Natural killer cell (primary cell): ENCODE measurements around the gene CFAP70. TPM values are rescaled to one million over a fixed set of nuclear protein-coding genes. Genes with fewer than 3 reads are reported as not detected.

Source experiments
- ATAC-seq, 3 donors: fragments of 150-1000 bp in 2 of 3; fragments of 200-7000 bp in 1 of 3; cut with Tn5 transposase; 1 replicate in 1 of 3; 2 replicates in 2 of 3; pipeline ENCODE4 v1.10.0; 2021; ENCODE audit warnings: mild to moderate bottlenecking in 2 of 3, moderate library complexity in 2 of 3
- DNase-seq, 2 donors: peaks; one replicate each; pipeline versions ENCODE4 v3.0.0 to v3.0.0-alpha.2; 2013 to 2021; ENCODE audit warnings: mixed read lengths in 1 of 2
- H3K27ac ChIP-seq: one replicate; pipeline ENCODE4 v1.5.1; 2013; ENCODE audit warnings: mild to moderate bottlenecking, low read length
- H3K27me3 ChIP-seq: one replicate; pipeline ENCODE4 v1.6.1; 2013; ENCODE audit warnings: low read length; ENCODE audit not compliant: control insufficient read depth, insufficient read depth
- H3K36me3 ChIP-seq: one replicate; pipeline ENCODE4 v1.6.1; 2013; ENCODE audit warnings: low read length; ENCODE audit not compliant: control insufficient read depth, insufficient read depth
- H3K4me1 ChIP-seq: one replicate; pipeline ENCODE4 v1.6.1; 2013; ENCODE audit warnings: low read length; ENCODE audit not compliant: control insufficient read depth, insufficient read depth
- H3K4me3 ChIP-seq: one replicate; pipeline ENCODE4 v1.5.1; 2013; ENCODE audit warnings: low read length
- H3K9me3 ChIP-seq: one replicate; pipeline ENCODE4 v1.6.1; 2013; ENCODE audit warnings: low read length; ENCODE audit not compliant: control insufficient read depth, insufficient read depth
- H3K27ac Mint-ChIP-seq, 2 donors: one replicate each; pipeline ENCODE4 v1.8.0; 2022; ENCODE audit warnings: mild to moderate bottlenecking in 2 of 2, mixed read lengths in 2 of 2, moderate library complexity in 1 of 2
- H3K27me3 Mint-ChIP-seq, 2 donors: one replicate each; pipeline ENCODE4 v1.8.0; 2022; ENCODE audit warnings: low read depth in 2 of 2, mixed read lengths in 2 of 2
- H3K36me3 Mint-ChIP-seq: one replicate; pipeline ENCODE4 v1.8.0; 2022; ENCODE audit warnings: mixed read lengths
- H3K4me1 Mint-ChIP-seq, 2 donors: one replicate each; pipeline ENCODE4 v1.8.0; 2022; ENCODE audit warnings: mixed read lengths in 2 of 2
- H3K4me3 Mint-ChIP-seq: one replicate; pipeline ENCODE4 v1.8.0; 2022; ENCODE audit warnings: mild to moderate bottlenecking, moderate library complexity, mixed read lengths
- H3K9me3 Mint-ChIP-seq, 2 donors: one replicate each; pipeline ENCODE4 v1.8.0; 2022; ENCODE audit warnings: mixed read lengths in 2 of 2
- WGBS: methylation state at CpG from one replicate; pipeline ENCODE4 v1.1.7; 2013; ENCODE audit warnings: missing lambda C conversion rate; ENCODE audit not compliant: insufficient coverage; 5-methylcytosine and 5-hydroxymethylcytosine counted together
- intact Hi-C: fragments of 100-400 bp; cut with micrococcal nuclease; formaldehyde crosslinking; loops from one replicate; pipeline ENCODE4 v1.14.2; 2022
- total RNA-seq, 4 donors: library from RNA; stranded (reverse); fragments of 120-200 nt in 1 of 4; gene quantifications; one replicate each; pipeline versions ENCODE4 v1.2.3 to v1.2.4, GENCODE V29; 2013 to 2022
- TF ChIP-seq, protein P1 (sequence below): fragments of 200-600 bp; IDR thresholded peaks from one replicate; pipeline ENCODE4 v1.8.0; 2022; ENCODE audit warnings: antibody characterized with exemption

Gene CFAP70
- total RNA-seq, 3 donors from 2014 or later (not counting 1 experiment from before 2014, with no cell fraction given), result 0.28 to 2.9 (median 0.95) TPM

DNA sequence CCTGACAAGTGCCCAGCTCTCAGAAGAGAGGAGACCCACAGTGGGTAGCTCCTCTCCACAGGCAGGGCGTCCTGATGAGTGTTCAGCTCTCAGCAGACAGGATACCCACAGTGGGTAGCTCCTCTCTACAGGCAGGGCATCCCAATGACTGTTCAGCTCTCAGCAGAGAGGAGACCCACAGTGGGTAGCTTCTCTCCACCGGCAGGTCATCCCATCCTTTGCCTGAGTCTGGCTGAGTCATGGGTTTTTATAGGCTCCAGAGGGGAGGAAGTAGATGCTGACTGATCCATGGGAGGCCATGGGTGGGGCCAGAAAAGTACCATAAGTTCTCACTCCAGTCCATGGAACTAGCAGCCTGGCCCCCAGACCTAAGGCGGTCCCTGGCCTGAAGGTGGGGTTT, 18.5 kb downstream of the CFAP70 start:
- no peak overlapping the region for H3K27ac ChIP-seq
- no peaks in the 10 kb centered on the region for H3K36me3 Mint-ChIP-seq
- no peaks in the 10 kb centered on the region for H3K27me3 ChIP-seq
- no peak overlapping the region for H3K4me3 ChIP-seq
- H3K4me1 Mint-ChIP-seq, result no peaks in the 10 kb centered on the region
- TF ChIP-seq, protein P1, sequence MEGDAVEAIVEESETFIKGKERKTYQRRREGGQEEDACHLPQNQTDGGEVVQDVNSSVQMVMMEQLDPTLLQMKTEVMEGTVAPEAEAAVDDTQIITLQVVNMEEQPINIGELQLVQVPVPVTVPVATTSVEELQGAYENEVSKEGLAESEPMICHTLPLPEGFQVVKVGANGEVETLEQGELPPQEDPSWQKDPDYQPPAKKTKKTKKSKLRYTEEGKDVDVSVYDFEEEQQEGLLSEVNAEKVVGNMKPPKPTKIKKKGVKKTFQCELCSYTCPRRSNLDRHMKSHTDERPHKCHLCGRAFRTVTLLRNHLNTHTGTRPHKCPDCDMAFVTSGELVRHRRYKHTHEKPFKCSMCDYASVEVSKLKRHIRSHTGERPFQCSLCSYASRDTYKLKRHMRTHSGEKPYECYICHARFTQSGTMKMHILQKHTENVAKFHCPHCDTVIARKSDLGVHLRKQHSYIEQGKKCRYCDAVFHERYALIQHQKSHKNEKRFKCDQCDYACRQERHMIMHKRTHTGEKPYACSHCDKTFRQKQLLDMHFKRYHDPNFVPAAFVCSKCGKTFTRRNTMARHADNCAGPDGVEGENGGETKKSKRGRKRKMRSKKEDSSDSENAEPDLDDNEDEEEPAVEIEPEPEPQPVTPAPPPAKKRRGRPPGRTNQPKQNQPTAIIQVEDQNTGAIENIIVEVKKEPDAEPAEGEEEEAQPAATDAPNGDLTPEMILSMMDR, result no peak
- no peak for DNase-seq
- H3K9me3 ChIP-seq, result no peaks in the 10 kb centered on the region
- H3K36me3 ChIP-seq, result no peaks in the 10 kb centered on the region
- no peaks in the 10 kb centered on the region for H3K9me3 Mint-ChIP-seq
- intact Hi-C loops, result no loop called here
- ATAC-seq, result no peak
- H3K4me1 ChIP-seq, result no peaks in the 10 kb centered on the region
- WGBS, result 88% methylated on average over 3 of the region's 3 CpGs
- no peaks in the 10 kb centered on the region for H3K27me3 Mint-ChIP-seq
- H3K4me3 Mint-ChIP-seq, result no peak overlapping the region
- no peak overlapping the region for H3K27ac Mint-ChIP-seq

- Histone ChIP-seq H3K4me1 (no peaks in the 10 kb centered on the region), H3K36me3 (no peaks in the 10 kb centered on the region), H3K9me3 (no peaks in the 10 kb centered on the region), H3K27ac (no peak overlapping the region), H3K4me3 (no peak overlapping the region), H3K27me3 (no peaks in the 10 kb centered on the region)
- ATAC-seq, result no peak
- H3K4me1 Mint-ChIP-seq, result no peaks in the 10 kb centered on the region
- H3K27me3 Mint-ChIP-seq, result no peaks in the 10 kb centered on the region
- H3K9me3 Mint-ChIP-seq, result no peaks in the 10 kb centered on the region
- 95% methylated on average over 7 of the region's 7 CpGs for WGBS
- no peak overlapping the region for H3K27ac Mint-ChIP-seq
- no peak overlapping the region for H3K4me3 Mint-ChIP-seq
- intact Hi-C loops, result no loop called here
- H3K36me3 Mint-ChIP-seq, result no peaks in the 10 kb centered on the region
- TF ChIP-seq, protein P1, result no peak
- no peak for DNase-seq
Measured at GRCh38 chr10:73339436-73339835, 19.2 kb downstream of the CFAP70 start.

GRCh38 chr10:73338801-73339368, 19.8 kb downstream of the CFAP70 start:
- intact Hi-C loops, result no loop called here
- Histone ChIP-seq H3K36me3 (no peaks in the 10 kb centered on the region), H3K27ac (no peak overlapping the region), H3K4me3 (no peak overlapping the region), H3K27me3 (no peaks in the 10 kb centered on the region), H3K9me3 (no peaks in the 10 kb centered on the region), H3K4me1 (no peaks in the 10 kb centered on the region)
- H3K9me3 Mint-ChIP-seq, result no peaks in the 10 kb centered on the region
- no peaks in the 10 kb centered on the region for H3K36me3 Mint-ChIP-seq
- no peaks in the 10 kb centered on the region for H3K4me1 Mint-ChIP-seq
- no peak overlapping the region for H3K4me3 Mint-ChIP-seq
- H3K27me3 Mint-ChIP-seq, result no peaks in the 10 kb centered on the region
- DNase-seq (no peak), ATAC-seq (no peak)
- no peak overlapping the region for H3K27ac Mint-ChIP-seq
- 87% methylated on average over 7 of the region's 8 CpGs for WGBS
- TF ChIP-seq, protein P1, result no peak

DNA sequence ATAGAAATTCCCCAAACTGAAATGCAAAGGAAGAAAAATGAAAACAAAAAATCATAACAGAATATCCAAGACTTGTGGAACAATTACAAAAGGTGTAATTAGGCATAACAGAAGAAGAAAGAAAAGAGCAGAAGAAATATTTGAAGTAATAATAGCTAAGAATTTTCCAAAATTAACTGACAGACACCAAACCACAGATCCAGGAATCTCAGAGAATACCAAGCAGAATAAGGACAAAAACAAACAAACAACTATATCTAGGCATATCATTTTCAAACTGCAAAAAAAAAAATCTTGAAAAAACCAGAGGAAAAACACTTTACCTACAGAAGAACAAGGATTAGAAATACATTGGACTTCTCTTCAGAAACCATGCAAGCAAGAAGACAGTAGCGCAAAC, 25.5 kb downstream of the CFAP70 start:
- H3K27ac Mint-ChIP-seq, result no peak overlapping the region
- H3K27me3 ChIP-seq, result no peaks in the 10 kb centered on the region
- H3K36me3 ChIP-seq, result no peaks in the 10 kb centered on the region
- H3K9me3 Mint-ChIP-seq, result no peaks in the 10 kb centered on the region
- no peaks in the 10 kb centered on the region for H3K36me3 Mint-ChIP-seq
- H3K4me1 Mint-ChIP-seq, result no peaks in the 10 kb centered on the region
- H3K4me3 Mint-ChIP-seq, result no peak overlapping the region
- TF ChIP-seq, protein P1, result no peak
- H3K4me1 ChIP-seq, result no peaks in the 10 kb centered on the region
- ATAC-seq (no peak), DNase-seq (no peak)
- peaks cover 2 to 17% of the 10 kb centered on the region in 2 donors for H3K27me3 Mint-ChIP-seq
- no peaks in the 10 kb centered on the region for H3K9me3 ChIP-seq
- WGBS, result 100% methylated on average over 1 of the region's 1 CpG
- H3K27ac ChIP-seq, result no peak overlapping the region
- no peak overlapping the region for H3K4me3 ChIP-seq
- intact Hi-C loops, result no loop called here
